OCI-LY7 (cell line): ENCODE data around the gene MYH10. TPM values are rescaled to one million over a fixed set of nuclear protein-coding genes. Genes with fewer than 3 reads are reported as not detected.
A peak's percentile ranks its signal among the peaks of the same experiment; 100 is the strongest.

Experiments used
- BruUV-seq: library from RNA; stranded (reverse); fragments of 400-500 nt; replicated peaks from 2 replicates; lab custom pipeline; 2021; lab: Mats Ljungman, UMichigan
- CTCF ChIA-PET: fragments of 300-600 bp; sonication (Branson Sonifier 250); formaldehyde crosslinking; loops from one replicate; lab custom pipeline; 2022; ENCODE audit warnings: antibody characterized with exemption; ENCODE audit not compliant: unreplicated experiment; lab: Charles Lee
- POLR2A ChIA-PET: fragments of 300-600 bp; sonication (Branson Sonifier 250); formaldehyde crosslinking; loops from one replicate; lab custom pipeline; 2022; ENCODE audit warnings: antibody characterized with exemption; lab: Charles Lee
- DNase-seq: peaks from one replicate; pipeline ENCODE4 v3.0.0-alpha.2; 2015; ENCODE audit warnings: low spot score
- H2AFZ ChIP-seq: fragments of 200-600 bp; sonication (generic), shearing (Covaris generic); 2 replicates; pipeline ENCODE4 v1.6.1; 2014; ENCODE audit warnings: mild to moderate bottlenecking, antibody characterized with exemption, low read length, moderate library complexity
- H3K27ac ChIP-seq: fragments of 200-600 bp; sonication (generic); 2 replicates; pipeline ENCODE4 v1.5.1; 2014; ENCODE audit warnings: mixed run types, low read depth, mild to moderate bottlenecking, moderate library complexity, low read length, inconsistent platforms; ENCODE audit not compliant: poor library complexity, severe bottlenecking
- H3K36me3 ChIP-seq: fragments of 200-600 bp; sonication (generic); 2 replicates; pipeline ENCODE4 v1.6.1; 2014; ENCODE audit warnings: mild to moderate bottlenecking, antibody characterized with exemption, low read length, moderate library complexity, mixed read lengths; ENCODE audit not compliant: insufficient read depth
- H3K4me1 ChIP-seq: fragments of 200-600 bp; sonication (generic); 2 replicates; pipeline ENCODE4 v1.5.1; 2014; ENCODE audit warnings: mild to moderate bottlenecking, low read length; ENCODE audit not compliant: insufficient read depth, poor library complexity, severe bottlenecking
- H3K4me2 ChIP-seq: fragments of 200-600 bp; sonication (generic); 2 replicates; pipeline ENCODE4 v1.6.1; 2014; ENCODE audit warnings: mild to moderate bottlenecking, low read length
- H3K4me3 ChIP-seq: fragments of 200-600 bp; sonication (generic); 2 replicates; pipeline ENCODE4 v1.5.1; 2014; ENCODE audit warnings: mild to moderate bottlenecking, low read depth, low read length; ENCODE audit not compliant: poor library complexity, severe bottlenecking
- H3K79me2 ChIP-seq: fragments of 200-600 bp; sonication (generic); 2 replicates; pipeline ENCODE4 v1.6.1; 2016; ENCODE audit warnings: low read depth, mild to moderate bottlenecking, low read length, moderate library complexity, mixed read lengths; ENCODE audit not compliant: insufficient read depth
- H3K9me2 ChIP-seq: fragments of 200-600 bp; sonication (generic); 2 replicates; pipeline ENCODE4 v1.6.1; 2016; ENCODE audit warnings: mild to moderate bottlenecking, low read length, mixed read lengths; ENCODE audit not compliant: insufficient read depth
- H3K9me3 ChIP-seq: fragments of 200-600 bp; sonication (generic); 2 replicates; pipeline ENCODE4 v1.6.1; 2014; ENCODE audit warnings: mild to moderate bottlenecking, mixed run types, low read length, mixed read lengths
- H4K20me1 ChIP-seq: fragments of 200-600 bp; sonication (generic); 2 replicates; pipeline ENCODE4 v1.6.1; 2014; ENCODE audit warnings: mild to moderate bottlenecking, antibody characterized with exemption, low read length, moderate library complexity, mixed read lengths; ENCODE audit not compliant: insufficient read depth
- EZH2phosphoT487 ChIP-seq: fragments of 200-600 bp; sonication (generic); IDR thresholded peaks from 2 replicates; pipeline ENCODE4 v1.6.1; 2018; ENCODE audit warnings: low read depth, borderline replicate concordance, mild to moderate bottlenecking, mixed run types, antibody characterized with exemption, low read length, moderate library complexity, mixed read lengths
- intact Hi-C: fragments of 100-400 bp; cut with micrococcal nuclease; formaldehyde crosslinking; loops from one replicate; pipeline ENCODE4 v1.10.0; 2022; ENCODE audit not compliant: unreplicated experiment
- total RNA-seq, 2 experiments: library from RNA; depleted of rRNA in 1 of 2; stranded (reverse); fragments of >200 nt in 1 of 2; shearing (Covaris generic) in 1 of 2; gene quantifications; 2 replicates each; pipeline ENCODE4 v1.2.3, GENCODE V29; 2014 to 2022
- TF ChIP-seq, protein P1 (sequence below): fragments of 200-600 bp; sonication (generic); conservative IDR thresholded peaks from 2 replicates; pipeline ENCODE4 v1.5.1; 2014; ENCODE audit warnings: mild to moderate bottlenecking, antibody characterized with exemption, low read length, moderate library complexity, mixed read lengths

Gene MYH10
- total RNA-seq, 2 experiments from 2014 or later = 41.9 to 60.4 TPM

DNA sequence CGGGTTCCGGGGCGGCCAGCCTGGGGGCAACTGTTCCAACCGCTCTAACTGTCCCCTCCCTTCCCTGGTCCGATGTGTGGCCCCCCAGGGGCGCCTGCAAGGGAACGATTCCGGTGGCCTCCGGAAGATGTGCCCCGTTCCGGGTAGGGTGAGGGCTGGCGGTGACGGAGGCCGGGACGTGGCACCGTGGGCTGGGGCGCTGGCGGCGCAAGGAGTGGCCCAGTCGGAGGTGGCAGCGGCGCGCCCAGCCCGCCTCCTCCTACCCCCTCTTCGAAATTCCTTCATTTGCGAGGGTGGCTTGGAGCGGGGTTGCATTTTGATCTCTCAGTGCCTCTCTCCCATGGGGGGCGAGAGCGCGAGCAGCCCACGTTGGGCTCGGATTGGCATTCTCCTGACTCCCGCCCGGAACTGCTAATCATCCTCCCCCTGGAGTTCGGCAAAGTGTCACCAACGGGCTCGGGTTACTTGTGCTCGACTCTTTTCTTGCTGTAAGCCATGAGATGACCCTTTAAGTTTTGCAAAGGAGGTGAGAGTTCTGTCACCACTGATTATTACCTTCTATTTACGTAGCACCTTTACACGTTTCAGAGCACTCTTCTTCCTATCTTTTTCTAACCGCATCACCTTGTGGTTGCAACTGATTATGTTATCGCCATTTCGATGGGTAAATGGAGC lies 194.2 kb downstream of the MYH10 start:
- DNase-seq = peak; percentile 65
- no TSS peak for BruUV-seq
- Histone ChIP-seq H2AFZ (peak overlapping the region; percentile 74), H4K20me1 (0 out of 2 replicates have a peak, but pooled peaks cover 7% of the 10 kb centered on the region), H3K4me2 (peak overlapping the region; percentile 99), H3K4me3 (peak overlapping the region; percentile 99), H3K4me1 (peaks cover 15% of the 10 kb centered on the region), H3K36me3 (peaks cover 14% of the 10 kb centered on the region), H3K79me2 (peaks cover 46% of the 10 kb centered on the region), H3K9me2 (no peaks in the 10 kb centered on the region), H3K9me3 (no peaks in the 10 kb centered on the region), H3K27ac (peak overlapping the region; percentile 70)
- intact Hi-C loops = loop anchor here (5.0 kb wide), 1 partner anchor 196 kb away; the partner anchor contains the start of gene MYH10
- CTCF ChIA-PET = no interaction called here
- POLR2A ChIA-PET = interaction anchor here (0.6 to 1.2 kb wide), 10 partner anchors 10 to 292 kb away, joined by 3 to 6 read pairs (median 4); partner anchors contain the start of genes KRABD2 and MYH10
- TF ChIP-seq EZH2phosphoT487 = no peak
- TF ChIP-seq, protein P1, sequence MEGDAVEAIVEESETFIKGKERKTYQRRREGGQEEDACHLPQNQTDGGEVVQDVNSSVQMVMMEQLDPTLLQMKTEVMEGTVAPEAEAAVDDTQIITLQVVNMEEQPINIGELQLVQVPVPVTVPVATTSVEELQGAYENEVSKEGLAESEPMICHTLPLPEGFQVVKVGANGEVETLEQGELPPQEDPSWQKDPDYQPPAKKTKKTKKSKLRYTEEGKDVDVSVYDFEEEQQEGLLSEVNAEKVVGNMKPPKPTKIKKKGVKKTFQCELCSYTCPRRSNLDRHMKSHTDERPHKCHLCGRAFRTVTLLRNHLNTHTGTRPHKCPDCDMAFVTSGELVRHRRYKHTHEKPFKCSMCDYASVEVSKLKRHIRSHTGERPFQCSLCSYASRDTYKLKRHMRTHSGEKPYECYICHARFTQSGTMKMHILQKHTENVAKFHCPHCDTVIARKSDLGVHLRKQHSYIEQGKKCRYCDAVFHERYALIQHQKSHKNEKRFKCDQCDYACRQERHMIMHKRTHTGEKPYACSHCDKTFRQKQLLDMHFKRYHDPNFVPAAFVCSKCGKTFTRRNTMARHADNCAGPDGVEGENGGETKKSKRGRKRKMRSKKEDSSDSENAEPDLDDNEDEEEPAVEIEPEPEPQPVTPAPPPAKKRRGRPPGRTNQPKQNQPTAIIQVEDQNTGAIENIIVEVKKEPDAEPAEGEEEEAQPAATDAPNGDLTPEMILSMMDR = peak; percentile 11; the same call in 1 of the 2 replicates

GRCh38 chr17:8435245-8436168 lies 195.0 kb downstream of the MYH10 start, which contains the start of gene NDEL1:
NDEL1 (plus strand) TSS chr17:8435884; CDS start chr17:8444272, 8,388 bp downstream.
- H3K4me1 ChIP-seq = peaks cover 15% of the 10 kb centered on the region
- peak within 1 kb of the TSS; percentile 70 for H3K27ac ChIP-seq
- peaks cover 38% of the 10 kb centered on the region for H3K79me2 ChIP-seq
- POLR2A ChIA-PET = interaction anchor here (0.5 to 1.1 kb wide), 7 partner anchors 9 to 293 kb away, joined by 3 to 6 read pairs (median 3); partner anchors contain the start of gene KRABD2
- peak; percentile 97 for DNase-seq
- H3K9me2 ChIP-seq = no peaks in the 10 kb centered on the region
- TSS peak; percentile 91 for BruUV-seq
- peak within 1 kb of the TSS; percentile 99 for H3K4me3 ChIP-seq
- intact Hi-C loops = loop anchor here (1.0 to 5.0 kb wide), 2 partner anchors 52 to 197 kb away; partner anchors contain the start of genes MYH10 and RPL26
- CTCF ChIA-PET = no interaction called here
- peak within 1 kb of the TSS; percentile 97 for H2AFZ ChIP-seq
- no peaks in the 10 kb centered on the region for H3K9me3 ChIP-seq
- 0 out of 2 replicates have a peak, but pooled peaks cover 7% of the 10 kb centered on the region for H4K20me1 ChIP-seq
- peaks cover 14% of the 10 kb centered on the region for H3K36me3 ChIP-seq
- TF ChIP-seq EZH2phosphoT487 = no peak
- TF ChIP-seq, protein P1 = no peak
- H3K4me2 ChIP-seq = peak within 1 kb of the TSS; percentile 99
